Activated CD4-positive, alpha-beta T cell treated with anti-CD3 and anti-CD28 coated beads, Interleukin-2, Interleukin-6, amounts not matched to agents 100 ng/mL and 50 ng/mL, durations not matched to agents 16 hours and 8 hours (primary cell): ENCODE data around the gene STK16.
"Not testable (repeated sequence)": the region's sequence is repeated elsewhere in the genome, so short reads cannot be mapped to it uniquely, and the experiment has no call there.

Experiments used
- DNase-seq: peaks from one replicate; pipeline ENCODE4 v3.0.0-alpha.2; 2020

STK16 gene

DNA sequence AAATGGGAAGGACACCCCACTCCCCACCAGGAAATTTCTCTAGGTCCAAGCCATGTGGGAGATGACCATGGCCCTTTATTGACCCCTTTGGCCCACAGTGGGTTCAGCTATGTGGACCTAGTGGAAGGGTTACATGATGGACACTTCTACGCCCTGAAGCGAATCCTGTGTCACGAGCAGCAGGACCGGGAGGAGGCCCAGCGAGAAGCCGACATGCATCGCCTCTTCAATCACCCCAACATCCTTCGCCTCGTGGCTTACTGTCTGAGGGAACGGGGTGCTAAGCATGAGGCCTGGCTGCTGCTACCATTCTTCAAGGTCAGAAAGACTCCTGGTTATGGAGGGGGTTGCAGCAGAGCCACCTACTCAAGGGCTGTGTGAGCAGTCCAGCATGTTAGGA, 1.3 kb downstream of the STK16 start:
- no peak for DNase-seq

- peak; percentile 82 for DNase-seq
Observed at GRCh38 chr2:219247678-219248642, 2.7 kb downstream of the STK16 start.

GRCh38 chr2:219248845-219249202, 3.5 kb downstream of the STK16 start:
- peak; percentile 24 for DNase-seq

DNA sequence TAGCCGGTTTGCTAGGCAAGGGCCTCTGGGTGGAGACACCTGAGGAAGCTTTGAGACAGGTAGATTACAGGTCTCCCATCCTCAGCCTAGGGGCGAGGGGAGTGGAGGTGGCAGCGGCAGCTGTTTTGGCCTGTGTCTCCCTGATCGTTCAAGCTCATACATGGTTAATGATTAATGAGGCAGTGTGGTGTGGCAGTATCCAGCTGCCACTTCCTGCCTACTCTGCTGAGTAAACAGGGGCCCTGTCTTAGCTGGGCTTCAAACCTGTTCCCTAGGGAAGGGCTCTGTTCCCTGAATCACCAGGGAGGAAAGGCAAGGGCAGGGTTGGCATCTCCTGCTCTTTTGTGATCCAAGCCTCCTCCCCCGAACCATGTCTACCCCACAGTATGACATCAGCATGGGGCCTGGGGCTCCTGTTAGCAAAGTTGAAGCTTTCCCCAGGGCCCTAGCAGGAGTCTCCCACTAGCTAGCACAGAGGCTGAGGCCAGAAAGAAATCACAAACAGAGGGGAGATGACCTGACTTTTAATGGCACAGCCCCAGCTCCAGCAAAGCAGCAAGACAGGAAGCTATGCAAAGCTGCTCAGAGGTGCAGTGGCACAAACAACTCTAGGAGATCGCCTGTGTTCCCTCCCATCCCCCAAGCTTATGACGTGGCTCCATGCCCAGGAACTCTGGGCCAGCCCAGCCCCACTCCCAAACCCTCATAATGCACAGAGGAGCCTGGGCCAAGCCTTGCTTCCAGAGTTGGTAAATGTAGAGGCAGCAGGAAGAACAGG, 4.1 kb downstream of the STK16 start:
- peak; percentile 70 for DNase-seq

GRCh38 chr2:219250049-219250781, 4.9 kb downstream of the STK16 start:
- DNase-seq = no peak

GRCh38 chr2:219251656-219252055, 6.4 kb downstream of the STK16 start:
- no peak for DNase-seq

DNA sequence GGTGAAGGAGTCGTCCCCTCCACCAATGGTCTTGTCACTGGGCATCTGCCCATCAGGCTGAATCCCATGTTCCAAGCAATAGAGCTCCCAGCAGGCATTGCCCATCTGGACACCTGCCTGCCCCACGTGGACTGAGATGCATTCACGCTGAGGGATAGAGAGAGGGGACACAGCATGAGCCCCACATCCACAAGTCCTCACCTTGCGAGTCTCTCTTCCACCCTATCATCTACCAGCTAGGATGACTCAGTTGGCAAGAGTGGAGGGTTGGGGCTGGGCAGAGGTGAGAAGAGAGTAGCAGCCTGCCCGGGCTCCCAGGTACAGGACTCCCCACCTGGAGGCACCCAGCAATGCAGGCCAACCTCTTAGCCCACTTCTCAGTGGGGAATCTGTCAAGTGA, 6.8 kb downstream of the STK16 start:
- peak; percentile 45 for DNase-seq

DNA sequence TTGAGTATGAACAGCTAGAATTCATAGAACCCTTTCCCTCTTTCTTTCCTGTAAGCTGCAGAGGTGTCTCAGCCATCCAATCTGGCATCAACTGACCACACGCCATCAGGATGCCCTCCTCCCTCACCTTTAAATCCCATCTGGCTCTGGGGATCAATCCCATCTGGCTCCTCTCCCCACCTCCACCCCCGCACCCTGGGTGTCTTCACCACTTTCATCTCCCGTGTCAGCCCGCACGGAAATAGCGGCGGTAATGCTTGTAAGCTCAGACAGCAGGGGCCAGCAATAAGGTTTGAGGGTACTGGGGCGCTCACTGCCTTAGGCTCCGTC, 7.3 kb downstream of the STK16 start:
- no peak for DNase-seq

GRCh38 chr2:219252900-219253752, 7.8 kb downstream of the STK16 start, which contains the start of gene TUBA4B:
TUBA4B (plus strand) TSS chr2:219253243; CDS start chr2:219253408, 165 bp downstream.
- peak; percentile 74 for DNase-seq

GRCh38 chr2:219253753-219254589, 8.7 kb downstream of the STK16 start, which contains the start of gene TUBA4A:
TUBA4A (minus strand) TSS chr2:219253918; CDS start chr2:219253858, 60 bp downstream.
- peak; percentile 93 for DNase-seq

DNA sequence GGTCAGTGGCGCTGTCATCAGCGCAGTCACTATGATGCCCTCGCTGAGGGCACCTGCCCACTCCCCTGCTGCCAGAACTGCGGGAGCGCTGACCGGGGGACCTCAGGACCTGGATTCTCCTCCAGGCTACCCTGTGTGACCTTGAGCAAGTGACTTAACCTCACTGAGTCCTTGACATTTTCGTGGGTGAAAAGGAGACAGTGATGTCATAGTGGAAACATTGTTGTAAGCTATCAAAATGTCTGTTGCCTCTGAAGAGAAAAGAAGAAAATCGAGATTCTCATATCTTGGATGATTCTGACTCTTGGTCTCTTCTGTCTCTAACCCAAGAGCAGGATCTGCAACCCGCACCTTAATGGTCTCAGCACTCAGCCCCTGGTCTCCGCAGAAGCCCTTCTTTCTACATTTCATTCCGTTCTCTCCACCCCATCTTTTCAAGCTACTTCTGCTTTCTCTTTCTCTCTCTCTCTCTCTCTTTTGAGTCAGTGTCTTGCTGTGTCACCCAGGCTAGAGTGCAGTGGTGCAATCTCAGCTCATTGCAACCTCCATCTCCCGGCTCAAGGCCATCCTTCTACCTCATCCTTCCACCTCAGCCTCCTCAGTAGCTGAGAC, 9.4 kb downstream of the STK16 start:
- peak; percentile 62 for DNase-seq

- DNase-seq = not testable (repeated sequence)
Observed at GRCh38 chr2:219258942-219259341, 13.7 kb downstream of the STK16 start.

DNA sequence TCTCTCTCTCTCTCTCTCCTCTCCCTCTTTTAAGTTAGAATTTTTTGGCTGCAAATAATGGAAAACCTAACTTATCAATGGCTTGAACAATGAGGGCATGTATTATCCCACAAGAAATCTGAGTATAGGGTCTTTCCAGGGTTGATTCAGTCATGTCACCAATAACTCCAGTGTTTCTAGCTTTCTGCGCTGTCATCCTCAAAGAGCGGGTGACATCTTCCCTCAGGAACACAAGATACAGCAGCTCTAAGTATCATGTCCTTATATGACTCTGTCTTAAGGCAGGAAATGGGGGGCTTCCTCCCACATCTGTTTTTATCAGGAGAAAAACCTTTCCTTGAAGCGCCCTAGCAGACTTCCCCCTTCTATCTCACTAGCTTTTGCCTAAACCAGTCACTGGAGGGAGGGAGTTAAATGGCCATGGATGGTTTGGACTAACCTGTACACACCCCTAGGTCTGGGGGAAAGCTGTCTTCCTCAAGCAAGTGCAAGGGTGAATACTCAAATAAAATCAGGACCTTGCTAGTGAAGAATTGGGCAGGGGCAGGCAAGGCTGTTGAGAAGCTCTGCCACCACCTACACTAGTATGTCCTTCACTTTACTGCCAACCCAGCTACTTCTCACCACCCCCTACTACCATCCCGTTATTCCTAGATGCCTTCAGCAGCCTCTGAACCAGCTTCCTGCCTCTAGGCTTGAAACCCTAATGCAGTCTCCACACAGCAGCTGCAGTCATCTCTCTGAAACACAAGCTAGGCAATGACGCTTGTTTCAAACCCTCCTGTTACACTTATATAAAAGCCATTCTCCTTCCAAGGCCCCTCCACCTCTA, 16.0 kb downstream of the STK16 start:
- no peak for DNase-seq

- DNase-seq = no peak
Observed at GRCh38 chr2:219266232-219266631, 21.0 kb downstream of the STK16 start.

- no peak for DNase-seq
Observed at GRCh38 chr2:219266886-219267285, 21.6 kb downstream of the STK16 start.

DNA sequence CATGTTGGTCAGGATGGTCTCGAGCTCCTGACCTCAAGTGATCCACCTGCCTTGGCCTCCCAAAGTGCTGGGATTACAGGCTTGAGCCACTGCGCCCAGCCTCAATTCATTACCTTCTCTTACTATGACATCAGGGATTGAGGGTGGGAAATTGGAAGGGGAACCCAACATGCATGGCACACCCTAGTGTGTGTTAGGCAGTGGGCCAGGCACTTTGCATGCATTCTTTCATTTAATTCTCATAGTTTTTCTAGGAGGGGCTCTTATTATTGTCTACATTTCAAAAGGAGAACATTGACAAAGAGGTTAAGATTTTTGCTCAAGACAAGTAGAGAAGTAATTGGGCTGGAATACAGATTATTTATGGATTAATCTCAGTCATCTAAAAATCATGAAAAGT, 23.0 kb downstream of the STK16 start:
- no peak for DNase-seq

DNA sequence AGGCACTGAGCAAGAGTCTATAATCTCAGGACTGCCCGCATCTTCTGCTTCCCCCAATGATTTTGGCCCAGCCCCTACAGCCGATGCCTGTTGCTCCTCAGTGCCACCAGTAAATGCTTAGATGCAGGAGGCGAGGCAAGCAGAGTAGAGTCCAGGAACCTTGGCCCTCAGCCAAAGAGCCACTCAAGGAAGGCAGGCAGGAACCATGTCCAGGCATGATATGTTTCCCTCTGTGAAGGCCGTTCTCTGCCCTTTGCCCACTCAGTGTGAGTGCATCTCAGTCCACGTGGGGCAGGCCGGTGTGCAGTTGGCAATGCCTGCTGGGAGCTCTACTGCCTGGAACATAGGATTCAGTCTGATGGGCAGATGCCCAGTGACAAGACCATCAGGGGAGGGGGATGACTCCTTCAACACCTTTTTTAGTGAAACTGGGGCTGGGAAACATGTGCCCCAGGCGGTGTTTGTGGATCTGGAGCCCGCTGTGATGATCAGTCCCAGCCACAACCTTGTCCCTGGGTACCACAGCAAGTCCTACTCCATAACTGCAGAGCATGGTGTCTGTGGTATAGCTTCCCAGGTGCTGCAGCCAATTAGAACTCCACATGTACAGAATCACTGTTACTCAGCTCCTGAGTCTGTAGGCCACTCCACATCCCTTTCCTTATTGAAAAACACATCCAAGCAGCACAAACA, 24.2 kb downstream of the STK16 start:
- no peak for DNase-seq

DNA sequence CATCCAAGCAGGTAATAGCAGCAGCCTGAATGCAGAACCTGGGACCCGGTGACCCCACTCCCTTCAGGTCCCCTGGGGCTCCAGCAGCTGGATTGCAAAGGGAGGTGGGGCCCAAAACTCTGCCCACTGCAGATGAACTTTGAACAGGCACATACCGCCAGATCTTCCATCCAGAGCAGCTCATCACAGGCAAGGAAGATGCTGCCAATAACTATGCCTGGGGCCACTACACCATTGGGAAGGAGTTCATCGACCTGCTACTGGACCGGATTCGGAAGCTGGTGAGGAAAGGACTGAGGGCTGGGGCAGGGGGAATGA, 24.7 kb downstream of the STK16 start:
- DNase-seq = no peak

DNA sequence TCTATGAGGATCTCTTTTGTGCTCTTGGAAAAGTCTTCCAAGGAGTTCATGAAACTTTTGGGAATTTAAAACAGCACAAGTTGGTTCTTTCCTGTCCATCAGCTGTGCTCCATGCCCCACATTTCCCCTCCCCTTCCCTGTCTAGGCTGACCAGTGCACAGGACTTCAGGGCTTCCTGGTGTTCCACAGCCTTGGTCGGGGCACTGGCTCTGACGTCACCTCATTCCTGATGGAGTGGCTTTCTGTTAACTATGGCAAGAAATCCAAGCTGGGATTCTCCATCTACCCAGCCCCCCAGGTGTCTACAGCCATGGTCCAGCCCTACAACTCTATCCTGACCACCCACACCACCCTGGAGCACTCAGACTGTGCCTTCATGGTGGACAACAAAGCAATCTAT, 25.7 kb downstream of the STK16 start:
- DNase-seq = no peak
